Activated effector memory CD4-positive, alpha-beta T cell treated with Interleukin-2 at 50 U/mL for 16 hours (primary cell): ENCODE results near the gene PTPRD.
"Not testable (repeated sequence)": the region's sequence is repeated elsewhere in the genome, so short reads cannot be mapped to it uniquely, and the experiment has no call there.

Source experiments
- DNase-seq: peaks from one replicate; pipeline ENCODE4 v3.0.0-alpha.2; 2020

The PTPRD gene

DNA sequence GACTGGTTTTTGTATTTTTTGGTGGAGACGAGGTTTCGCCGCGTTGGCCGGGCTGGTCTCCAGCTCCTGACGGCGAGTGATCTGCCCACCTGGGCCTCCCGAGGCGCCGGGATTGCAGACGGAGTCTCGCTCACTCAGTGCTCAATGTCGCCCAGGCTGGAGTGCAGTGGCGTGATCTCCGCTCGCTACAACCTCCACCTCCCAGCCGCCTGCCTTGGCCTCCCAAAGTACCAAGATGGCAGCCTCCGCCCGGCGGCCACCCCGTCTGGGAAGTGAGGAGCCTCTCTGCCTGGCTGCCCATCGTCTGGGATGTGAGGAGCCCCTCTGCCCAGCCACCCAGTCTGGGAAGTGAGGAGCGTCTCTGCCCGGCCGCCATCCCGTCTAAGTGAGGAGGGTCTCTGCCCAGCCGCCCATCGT is 163.6 kb downstream of the PTPRD start:
- not testable (repeated sequence) for DNase-seq

DNA sequence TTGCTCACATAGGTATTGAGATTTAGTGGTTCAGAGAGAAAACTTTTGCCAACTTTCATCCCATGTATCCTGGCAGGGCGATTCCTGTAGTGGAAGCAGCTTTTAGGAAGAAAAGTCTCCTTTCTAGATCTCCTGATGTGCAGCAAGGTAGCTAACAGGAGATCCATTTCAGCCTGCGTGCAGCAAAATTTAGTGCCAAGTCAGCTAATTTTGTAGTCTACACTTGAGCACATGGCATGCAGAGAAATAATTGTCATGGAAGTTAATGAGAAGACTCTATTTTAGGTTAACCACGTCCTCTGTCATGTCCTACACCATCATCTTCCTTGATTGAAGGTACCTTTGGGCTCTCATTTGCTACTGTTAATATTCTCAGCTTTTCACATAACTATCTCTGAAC is 165.8 kb downstream of the PTPRD start:
- no peak for DNase-seq

DNA sequence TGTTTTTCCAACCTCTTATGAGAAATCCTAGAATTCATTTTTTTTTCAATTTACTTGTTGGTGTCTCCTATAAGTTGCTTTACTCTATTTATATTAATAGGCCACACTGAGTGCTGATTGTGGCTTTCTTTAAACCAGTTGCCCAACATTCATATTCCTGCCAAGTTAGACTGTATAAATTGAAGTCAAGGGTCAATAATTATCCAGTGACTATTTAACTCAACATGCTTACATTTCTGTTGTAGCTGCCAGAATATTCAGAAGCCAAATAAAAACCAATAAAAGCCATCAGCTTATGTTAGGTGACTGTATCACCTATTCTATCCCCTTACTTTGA is 169.0 kb downstream of the PTPRD start:
- no peak for DNase-seq

DNA sequence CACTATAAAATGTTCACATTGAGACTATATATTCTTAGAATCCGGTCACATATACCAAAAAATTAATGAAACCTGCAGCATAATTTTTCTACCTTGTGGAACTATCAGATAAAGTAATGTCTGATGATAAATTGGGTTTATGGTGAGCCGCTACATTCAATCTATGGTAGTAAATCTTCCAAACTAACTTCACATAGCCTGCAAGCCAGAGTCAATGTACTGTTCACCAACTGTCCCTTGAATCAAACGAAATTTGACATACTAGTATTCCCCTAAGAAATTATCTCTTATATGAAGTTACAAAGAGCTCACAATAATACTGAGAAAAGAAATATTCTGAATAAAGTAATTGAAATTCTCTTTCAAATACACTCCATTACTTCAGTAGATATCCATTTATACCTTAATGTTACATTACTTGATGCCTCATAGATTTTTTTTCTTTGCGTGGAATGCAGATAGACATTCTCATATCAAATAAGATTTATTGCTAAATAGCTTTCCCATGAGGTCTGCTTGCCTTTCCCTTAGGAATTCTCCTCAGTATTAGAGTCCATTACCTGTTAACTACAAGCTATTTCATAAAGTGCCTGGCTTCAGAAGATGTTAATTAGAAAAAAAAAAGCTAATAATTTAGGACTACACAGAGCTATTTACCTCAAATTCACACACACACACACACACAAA is 169.5 kb downstream of the PTPRD start:
- DNase-seq: no peak

DNA sequence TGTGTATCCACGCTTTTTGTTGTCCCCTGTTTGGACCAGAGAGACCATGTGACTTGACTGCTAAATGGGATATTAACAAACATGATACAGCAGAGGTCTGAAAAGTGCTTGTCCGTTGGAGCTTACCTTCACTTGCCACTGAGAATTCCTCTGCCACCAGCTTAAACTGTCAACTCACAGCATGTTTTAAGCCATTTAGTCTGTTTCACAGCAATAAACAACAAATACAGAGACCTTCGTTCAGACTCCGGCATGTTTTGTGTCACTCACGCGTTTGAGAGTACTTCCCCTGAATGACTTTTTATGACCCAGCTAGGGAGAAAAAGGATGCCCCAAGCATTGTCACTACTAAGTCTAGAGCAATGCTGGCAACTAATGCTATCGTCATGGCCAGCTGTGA is 173.8 kb downstream of the PTPRD start:
- no peak for DNase-seq

DNA sequence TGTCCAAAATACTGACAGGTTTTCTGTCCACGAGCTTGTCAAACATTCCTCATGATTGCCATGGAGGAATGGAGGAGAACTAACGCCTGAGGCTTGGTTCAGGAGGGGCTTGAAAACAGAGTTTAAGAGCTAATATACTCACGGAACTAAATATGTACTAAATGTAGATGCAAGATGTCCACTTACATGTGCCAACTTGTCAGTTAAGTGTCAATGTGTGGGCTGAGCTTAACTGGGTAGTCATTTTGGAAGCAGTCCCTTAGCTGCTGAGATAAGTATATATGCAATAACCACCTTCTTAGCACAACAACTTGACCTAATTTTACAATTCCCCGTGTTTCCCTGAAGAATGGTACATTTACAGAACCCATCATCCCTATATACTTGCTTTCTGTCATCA is 176.0 kb downstream of the PTPRD start:
- DNase-seq: no peak

GRCh38 chr9:10434412-10434811 is 178.4 kb downstream of the PTPRD start:
- DNase-seq: no peak

GRCh38 chr9:10411272-10411671 is 201.5 kb downstream of the PTPRD start:
- no peak for DNase-seq

- DNase-seq: no peak
These were observed 209.5 kb downstream of the PTPRD start for GRCh38 chr9:10403283-10403682.

- no peak for DNase-seq
These were observed 216.2 kb downstream of the PTPRD start for GRCh38 chr9:10396615-10397014.

GRCh38 chr9:10387282-10387681 is 225.5 kb downstream of the PTPRD start:
- DNase-seq: no peak

GRCh38 chr9:10371824-10372223 is 241.0 kb downstream of the PTPRD start:
- no peak for DNase-seq

DNA sequence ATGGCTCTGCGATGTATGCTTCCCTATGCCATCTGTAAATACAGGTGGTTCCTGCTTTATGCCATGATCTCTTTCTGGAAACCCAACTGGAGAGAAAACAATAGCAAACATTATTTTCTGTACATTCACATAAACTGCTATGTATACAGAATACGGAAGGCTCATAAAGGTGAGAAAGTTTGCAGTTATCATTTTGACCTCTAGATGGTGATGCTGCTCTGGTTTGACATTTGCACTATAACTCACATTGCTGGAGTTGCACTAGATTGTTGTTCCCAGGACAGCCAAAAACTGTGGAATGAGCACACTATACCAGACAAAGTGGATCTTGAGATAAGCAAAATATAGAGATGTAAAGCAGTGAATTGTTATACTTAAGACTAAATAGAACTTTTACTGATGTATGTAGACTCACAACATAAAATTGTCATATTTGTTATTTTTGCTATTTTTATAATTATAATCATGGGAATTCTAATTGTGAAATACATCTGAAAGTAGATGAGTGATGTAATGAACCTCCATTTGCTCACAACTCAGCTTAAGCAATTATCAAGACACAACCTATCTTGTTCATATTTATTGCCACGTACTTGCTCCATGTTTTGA is 246.5 kb downstream of the PTPRD start:
- no peak for DNase-seq

- no peak for DNase-seq
These were observed 258.2 kb downstream of the PTPRD start for GRCh38 chr9:10354591-10354990.

GRCh38 chr9:10345621-10346020 is 267.2 kb downstream of the PTPRD start:
- not testable (repeated sequence) for DNase-seq

DNA sequence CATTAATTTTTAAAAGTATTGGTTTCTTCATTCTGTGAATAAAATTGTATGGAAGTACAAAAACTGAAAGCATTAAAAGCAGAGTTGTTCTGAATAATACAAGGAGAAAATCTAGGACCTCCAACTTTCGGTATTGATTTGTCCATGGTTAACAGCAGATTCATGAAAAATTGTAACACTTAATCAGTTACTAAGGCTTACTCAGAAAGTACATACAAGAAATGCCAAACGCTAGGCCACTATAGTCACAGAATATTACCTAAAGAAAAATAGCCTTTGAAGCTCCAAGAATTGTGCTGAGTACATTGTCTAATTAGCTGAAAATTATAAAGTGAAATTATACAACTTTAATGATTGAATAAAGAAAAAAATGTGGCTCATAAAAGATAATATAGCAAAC is 271.7 kb downstream of the PTPRD start:
- no peak for DNase-seq

DNA sequence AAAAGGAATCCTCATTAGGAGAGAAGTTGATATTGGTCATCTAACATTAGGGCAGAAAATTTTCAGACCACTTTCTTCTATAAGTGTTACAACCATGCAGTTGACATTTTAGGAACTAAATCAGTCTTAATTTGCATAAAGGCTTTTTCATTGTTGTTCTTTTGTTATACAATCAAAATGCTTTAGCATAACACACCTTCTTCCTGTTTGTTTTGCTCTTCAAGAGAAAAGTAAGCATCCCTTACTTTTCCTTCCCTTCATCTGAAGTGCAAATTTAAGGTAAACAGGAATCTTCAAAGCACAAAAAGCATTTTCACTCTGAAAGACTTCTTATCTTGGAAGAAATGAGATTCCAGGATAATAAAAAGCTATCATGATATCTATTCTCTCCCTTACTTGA is 273.6 kb downstream of the PTPRD start:
- DNase-seq: no peak

DNA sequence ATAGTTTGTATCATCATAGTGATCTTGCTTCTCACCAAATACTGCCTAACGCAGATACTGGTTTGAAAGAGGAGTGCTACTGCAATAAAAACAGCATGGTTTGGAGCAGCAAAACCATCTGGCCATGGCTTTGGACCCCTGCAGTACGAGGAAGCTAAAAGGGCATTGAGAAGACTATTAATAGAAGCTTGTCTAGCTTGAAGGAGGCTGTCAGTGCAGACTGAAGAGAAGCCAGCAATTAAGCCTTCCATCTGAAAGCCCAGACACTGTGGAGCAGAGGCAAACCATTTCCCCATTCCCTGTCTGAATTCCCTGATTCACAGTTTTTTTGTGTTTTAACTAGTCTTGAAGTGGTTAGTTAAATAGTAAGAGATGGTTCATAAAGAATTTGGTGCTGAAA is 281.6 kb downstream of the PTPRD start:
- no peak for DNase-seq

- DNase-seq: no peak
These were observed 330.7 kb downstream of the PTPRD start for GRCh38 chr9:10282084-10282483.

- DNase-seq: no peak
These were observed 337.8 kb downstream of the PTPRD start for GRCh38 chr9:10274988-10275387.

GRCh38 chr9:10274175-10274574 is 338.6 kb downstream of the PTPRD start:
- no peak for DNase-seq

GRCh38 chr9:10272830-10273229 is 340.0 kb downstream of the PTPRD start:
- DNase-seq: no peak

GRCh38 chr9:10268531-10269485 is 344.0 kb downstream of the PTPRD start:
- no peak for DNase-seq

- DNase-seq: no peak
These were observed 347.6 kb downstream of the PTPRD start for GRCh38 chr9:10265153-10265631.
